Stimulated activated CD4-positive, alpha-beta T cell treated with anti-CD3 and anti-CD28 coated beads, Interleukin-15, amount 100 ng/mL, for 1 hour (primary cell): Measurements from ENCODE around the gene EEIG2.

Experiments
- DNase-seq, 2 donors: peaks; one replicate each; pipeline ENCODE4 v3.0.0-alpha.2; 2020; ENCODE audit warnings: low read depth in 1 of 2, low spot score in 1 of 2

Gene EEIG2

GRCh38 chr1:108583757-108584427, 24.0 kb downstream of the EEIG2 start:
- no peak for DNase-seq

GRCh38 chr1:108584428-108584856, 24.5 kb downstream of the EEIG2 start:
- DNase-seq: no peak

- DNase-seq: no peak
These were observed 25.4 kb downstream of the EEIG2 start for GRCh38 chr1:108585313-108585712.

GRCh38 chr1:108590441-108590840, 30.5 kb downstream of the EEIG2 start:
- DNase-seq: no peak

DNA sequence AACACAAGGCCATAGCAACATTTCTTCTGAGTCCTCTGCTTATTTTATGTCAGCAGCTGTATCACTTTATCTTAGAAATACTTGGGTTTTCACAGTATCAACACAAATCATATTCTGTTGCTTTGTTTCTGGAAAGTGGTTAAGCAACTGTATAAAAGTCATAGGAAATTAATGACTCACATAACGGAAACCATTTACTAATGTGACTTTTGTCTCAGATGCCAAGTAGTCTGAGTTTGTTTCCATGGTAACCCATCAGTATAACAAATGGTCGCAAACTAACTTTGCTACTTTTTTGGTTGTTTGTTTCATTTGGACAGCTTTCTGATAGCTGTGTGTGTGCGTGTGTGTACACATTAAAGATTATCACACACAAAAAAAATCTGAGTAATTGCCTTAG, 31.1 kb downstream of the EEIG2 start:
- DNase-seq: no peak

GRCh38 chr1:108591466-108591865, 31.6 kb downstream of the EEIG2 start:
- DNase-seq: no peak

DNA sequence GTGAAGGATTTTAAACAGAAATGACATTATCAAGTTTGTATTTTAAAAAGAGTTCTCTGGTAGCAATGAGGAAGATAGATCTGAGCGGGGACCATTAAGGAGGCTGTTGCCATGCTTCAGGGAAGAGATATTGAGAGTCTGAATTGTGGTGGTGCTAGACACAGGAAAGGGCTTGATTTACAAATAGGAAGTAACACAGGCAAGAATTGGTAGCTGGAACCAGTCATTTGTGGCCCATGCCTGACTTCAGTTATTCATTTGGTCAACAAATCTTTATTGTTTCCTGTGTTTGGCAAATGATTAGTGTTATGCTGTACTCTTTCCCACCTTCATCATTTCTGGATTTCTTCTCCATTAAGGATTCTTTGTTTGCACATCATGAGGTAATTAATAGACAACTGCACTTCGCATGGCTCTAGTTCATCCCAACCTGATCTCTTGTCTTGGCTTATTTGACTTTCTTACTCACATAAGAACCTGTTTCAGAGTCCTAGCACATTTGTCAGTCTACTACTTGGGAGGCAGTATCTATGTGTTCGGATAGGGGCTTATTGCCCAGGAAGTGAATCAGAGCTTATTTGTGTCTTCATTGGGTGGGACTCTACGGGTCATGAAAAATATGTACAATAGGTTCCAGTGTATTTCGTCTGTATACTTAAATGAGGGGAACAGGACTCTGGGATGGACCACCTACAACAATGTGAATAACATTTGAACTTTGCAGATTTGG, 32.3 kb downstream of the EEIG2 start:
- DNase-seq: no peak

GRCh38 chr1:108593448-108593847, 33.5 kb downstream of the EEIG2 start:
- DNase-seq: no peak

GRCh38 chr1:108595507-108595906, 35.6 kb downstream of the EEIG2 start:
- DNase-seq: no peak

DNA sequence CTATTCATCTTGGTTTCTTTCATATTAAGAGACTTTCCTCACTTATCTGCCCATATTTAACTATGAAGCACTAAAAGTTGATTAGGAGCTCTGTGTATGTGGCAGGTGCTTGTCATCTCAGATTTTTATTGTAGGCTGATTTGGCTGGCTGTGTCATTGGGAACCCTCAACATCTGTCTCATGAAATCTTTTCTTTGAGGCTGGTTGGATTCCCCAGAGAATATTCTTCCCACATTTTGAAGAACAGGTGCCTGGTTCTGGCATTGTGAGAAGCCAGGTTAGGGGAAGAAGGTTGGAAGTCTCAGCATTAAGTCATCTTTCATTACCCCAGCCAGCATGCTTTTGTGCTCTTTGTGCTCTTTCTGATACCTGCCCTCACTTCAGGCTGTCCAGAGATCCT, 37.1 kb downstream of the EEIG2 start:
- DNase-seq: no peak

GRCh38 chr1:108598340-108598739, 38.4 kb downstream of the EEIG2 start:
- DNase-seq: no peak

DNA sequence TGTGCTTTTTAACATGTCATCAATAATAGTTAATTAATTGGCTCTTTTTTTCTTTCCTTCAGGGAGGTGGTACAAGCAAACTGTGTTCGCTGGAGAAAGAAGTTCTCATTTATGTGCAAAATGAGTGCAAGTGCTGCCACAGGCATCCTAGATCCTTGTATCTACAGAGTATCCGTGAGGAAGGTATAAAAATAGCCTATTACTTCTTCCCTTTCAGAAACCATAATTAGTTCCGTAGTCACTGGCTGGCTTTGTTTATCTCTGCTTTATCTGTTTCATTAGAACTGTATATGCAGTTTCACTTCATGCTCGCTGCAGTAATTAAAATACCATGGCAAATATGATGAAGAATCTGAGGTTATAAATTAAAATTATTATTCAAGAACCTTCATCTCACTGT, 40.6 kb downstream of the EEIG2 start:
- DNase-seq: no peak

DNA sequence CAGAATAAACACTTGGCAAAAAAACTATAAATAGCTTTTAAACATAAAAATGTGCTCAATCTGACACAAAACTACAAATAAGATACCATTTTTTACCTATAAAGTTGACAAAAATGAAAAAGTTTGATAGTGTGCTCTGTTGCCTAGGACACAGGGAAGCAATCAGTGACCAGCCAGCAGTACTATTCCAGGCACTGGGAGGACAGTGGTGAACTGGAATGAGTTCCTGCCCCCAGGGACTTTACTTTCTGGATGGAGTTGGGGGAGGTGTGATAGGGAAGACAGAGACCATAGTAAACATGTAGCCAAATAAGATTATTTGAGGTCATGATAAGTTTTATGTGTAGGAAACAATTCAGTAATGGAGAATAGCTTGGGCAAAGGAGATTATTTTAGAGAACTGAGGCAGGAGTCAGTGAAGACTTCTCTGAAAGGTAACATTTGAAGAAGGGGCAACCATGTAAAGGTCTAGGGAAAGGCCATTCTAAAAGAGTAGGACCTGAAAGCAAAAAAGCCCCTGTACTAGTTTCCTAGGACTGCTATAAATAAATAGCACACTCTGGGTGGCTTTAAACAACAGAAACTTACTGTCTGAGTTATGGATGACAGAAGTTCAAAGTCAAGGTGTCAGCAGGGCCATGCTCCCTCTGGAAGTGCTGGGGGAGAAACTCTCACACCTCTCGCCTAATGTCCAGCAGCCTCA, 42.0 kb downstream of the EEIG2 start:
- DNase-seq: no peak

GRCh38 chr1:108605633-108606032, 45.7 kb downstream of the EEIG2 start:
- DNase-seq: no peak

DNA sequence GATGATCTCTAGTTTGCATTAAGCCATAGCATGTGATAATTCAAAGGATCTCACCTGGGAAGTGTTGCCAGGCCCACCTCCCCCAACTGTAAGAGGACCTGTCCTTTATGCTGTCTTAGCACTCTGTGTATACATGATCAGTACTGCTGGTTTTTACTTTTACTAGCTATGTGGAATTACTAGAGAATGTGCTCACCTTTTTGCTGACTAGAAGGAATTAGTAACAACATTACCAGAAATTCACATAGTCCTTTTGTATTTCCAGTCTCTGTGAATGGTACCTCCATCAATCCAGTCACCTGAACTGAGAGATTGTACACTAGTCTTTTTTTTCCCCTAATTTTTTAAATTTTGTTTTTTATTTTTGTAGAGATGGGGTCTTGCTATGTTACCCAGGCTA, 46.6 kb downstream of the EEIG2 start:
- DNase-seq: no peak

- no peak for DNase-seq
These were observed 49.7 kb downstream of the EEIG2 start for GRCh38 chr1:108609483-108610049.
